HG02623 (cell line): ENCODE measurements around the gene TCP11L2.

Experiments
- ATAC-seq: cut with Tn5 transposase; IDR thresholded peaks from one replicate; pipeline ENCODE4 v1.9.1; 2021; ENCODE audit warnings: moderate library complexity; ENCODE audit not compliant: unreplicated experiment

TCP11L2 gene

DNA sequence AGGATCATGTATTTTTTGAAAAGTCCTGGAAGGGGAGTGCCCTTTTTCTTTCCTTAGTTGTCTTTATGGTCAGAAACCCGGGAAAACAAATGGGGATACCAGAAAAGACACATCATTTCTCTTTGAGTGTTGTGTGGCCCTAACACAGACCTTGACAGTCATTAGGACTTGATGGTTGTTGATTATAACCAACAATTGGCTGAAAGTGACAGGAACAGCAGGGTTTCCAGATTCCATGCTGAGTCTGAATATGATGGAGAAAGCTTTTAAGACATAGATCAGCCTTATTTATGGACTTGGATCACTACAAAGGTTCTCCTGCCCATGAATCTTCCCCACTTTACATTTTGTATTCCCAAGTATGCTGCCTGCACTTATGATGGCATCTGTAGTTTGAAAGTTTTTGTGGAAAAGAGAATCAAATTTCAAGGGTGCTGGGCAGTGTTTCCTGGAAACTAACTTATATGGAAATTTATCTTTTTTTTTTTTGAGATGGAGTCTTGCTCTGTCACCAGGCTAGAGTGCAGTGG is 85.4 kb downstream of the TCP11L2 start:
- no peak for ATAC-seq

DNA sequence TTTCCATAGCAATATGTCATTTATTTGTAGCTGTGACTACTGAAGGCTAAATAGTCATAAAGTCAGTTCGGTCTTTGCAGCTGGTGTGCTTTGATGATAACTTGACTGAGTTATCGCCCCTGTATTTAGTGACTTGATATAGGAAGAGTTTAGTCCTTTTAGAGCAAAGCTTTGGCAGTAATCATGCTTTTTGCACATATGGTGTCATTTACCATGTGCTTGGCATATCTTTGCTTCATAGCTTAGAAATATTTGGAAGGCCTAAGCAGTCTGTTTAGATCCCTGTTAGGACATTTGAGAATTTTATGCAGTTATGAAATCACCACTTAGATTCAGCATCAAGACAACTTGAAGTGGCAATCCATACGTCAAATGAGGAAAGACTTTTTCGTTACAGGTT is 86.6 kb downstream of the TCP11L2 start:
- no peak for ATAC-seq

DNA sequence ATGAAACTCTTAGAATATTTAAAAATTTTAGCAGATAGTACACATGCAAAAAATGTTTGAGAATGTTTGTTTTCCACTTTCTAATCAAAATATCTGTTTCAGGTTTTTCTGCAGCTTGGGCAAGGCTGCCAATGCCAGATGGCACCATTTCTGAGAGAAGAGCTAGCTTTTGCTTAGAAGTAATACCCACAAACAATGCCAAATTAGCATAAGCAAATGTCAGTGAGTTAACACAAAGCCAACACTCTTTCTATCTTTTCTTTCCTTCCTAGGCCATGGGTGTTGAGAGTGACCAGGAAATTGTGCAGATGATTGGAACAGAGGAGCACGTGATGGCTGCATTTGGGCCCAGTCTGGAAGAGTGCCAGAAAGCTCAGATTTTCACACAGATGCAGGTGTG is 90.2 kb downstream of the TCP11L2 start:
- no peak for ATAC-seq
